ENCODE results near the gene TRMT10A. TPM values are rescaled to one million over a fixed set of nuclear protein-coding genes. Genes with fewer than 3 reads are reported as not detected.

The TRMT10A gene
- total RNA-seq (6.5 and 8.4 TPM in 2 replicates), polyA plus RNA-seq (1.3 and 1.7 TPM in 2 replicates), polyA minus RNA-seq (1.1 and 1.4 TPM in 2 replicates), Bru-seq, nascent RNA (percentile 54 among the genes with signal in this experiment), BruChase-seq, experiment 1, labeled RNA remaining after a 6-hour chase (percentile 69 among the genes with signal in this experiment), BruChase-seq, experiment 2, labeled RNA remaining after a 2-hour chase (percentile 56 among the genes with signal in this experiment)
- 2.5 and 2.9 TPM in 2 replicates for polyA plus RNA-seq (2011; cell fraction: cytosol; rRNA removed)
- 3.7 and 4.2 TPM in 2 replicates for polyA plus RNA-seq (2011; cell fraction: nucleus; rRNA removed)
- 4.0 and 4.6 TPM in 2 replicates for polyA plus RNA-seq (2012)
- polyA minus RNA-seq (2011; cell fraction: cytosol; rRNA and poly(A)+ RNA removed): 1.6 TPM
- polyA minus RNA-seq (2011; cell fraction: nucleus; rRNA and poly(A)+ RNA removed): 1.9 and 5.8 TPM in 2 replicates
- long read RNA-seq, transcript TRMT10A-203 (8 exons, 3,516 nt): minor isoform, 5 of 25 reads
- long read RNA-seq, transcript TRMT10A-202 (8 exons, 1,638 nt): major isoform, 18 of 25 reads
- long read RNA-seq, partial matches to known transcripts: 1 of 25 reads
- long read RNA-seq, other reads (novel, unspliced or antisense): 1 of 25 reads

DNA sequence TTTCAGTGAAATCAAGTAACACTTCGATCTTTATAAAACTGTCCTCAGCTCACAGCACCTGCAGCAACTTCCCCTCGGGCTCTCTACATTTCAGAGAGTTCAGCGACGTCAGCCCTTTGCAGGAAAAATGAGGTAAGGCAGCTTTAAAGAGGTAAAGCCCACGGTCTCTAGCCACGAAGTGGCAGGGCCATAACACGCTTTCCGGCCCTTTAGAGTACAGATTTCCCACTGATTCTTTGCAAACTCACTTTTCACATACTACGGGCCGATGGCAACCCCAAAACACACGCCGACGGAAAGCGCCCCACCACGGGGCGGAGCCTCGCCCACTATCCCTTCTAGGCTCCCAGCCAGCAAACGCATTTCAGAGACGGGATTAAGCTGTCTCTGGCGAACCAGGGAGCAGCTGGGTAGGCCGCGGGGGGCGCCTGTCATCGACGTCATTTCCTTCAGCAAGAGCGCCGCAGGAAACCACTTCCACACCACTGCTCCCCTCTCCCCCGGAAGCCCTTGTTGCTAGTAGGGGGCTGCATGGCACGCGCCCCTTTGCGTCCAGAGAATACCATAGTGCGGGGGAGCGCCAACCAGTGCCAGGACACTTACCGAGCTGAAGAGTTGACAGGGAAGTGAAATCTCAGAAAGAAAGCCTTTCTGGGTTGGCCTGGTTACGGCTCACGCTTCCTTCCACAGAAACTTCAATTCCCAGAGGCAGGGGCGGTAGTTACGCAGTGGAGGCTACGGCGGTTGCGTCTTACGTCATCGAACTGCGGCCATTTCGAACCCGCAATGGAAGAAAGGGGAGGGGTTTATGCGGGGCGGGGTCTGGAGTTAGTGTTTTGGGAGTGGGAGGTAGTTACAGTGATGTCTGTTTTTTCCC lies at the start of gene TRMT10A:
TSS of gene TRMT10A (minus strand) at position 730 of the 877 bp plus-strand sequence. CDS start 4,701 bp downstream, outside the sequence.
- Histone ChIP-seq H3K4me2 (ENCODE audit: insufficient read depth, low read length) (peak within 1 kb of the TSS; percentile 75), H4K20me1 (replicated peaks; ENCODE audit: control insufficient read depth, extremely low read depth, insufficient read depth, low read length) (no peaks in the 10 kb centered on the region), H3K36me3 (ENCODE audit: control insufficient read depth in 2 of 2, extremely low read depth in 1 of 2, insufficient read depth in 2 of 2, low read length in 2 of 2) (no peaks in the 10 kb centered on the region), H3K4me3 (replicated peaks in 1 of 3; ENCODE audit: insufficient read depth in 1 of 3, low read depth in 1 of 3, low read length in 3 of 3) (peak within 1 kb of the TSS; percentile 38 to 85 (median 73)), H3K9me3 (replicated peaks; ENCODE audit: control insufficient read depth, insufficient read depth, low read length) (no peaks in the 10 kb centered on the region), H3K27me3 (ENCODE audit: control insufficient read depth in 2 of 2, insufficient read depth in 2 of 2, low read length in 2 of 2) (peaks cover 3 to 11% of the 10 kb centered on the region in 2 experiments), H3K27ac (ENCODE audit: insufficient read depth, low read depth, low read length) (peak within 1 kb of the TSS; percentile 90), H3K9me1 (replicated peaks; ENCODE audit: control insufficient read depth, extremely low read depth, insufficient read depth, low read length) (no peaks in the 10 kb centered on the region), H3K79me2 (ENCODE audit: control insufficient read depth, insufficient read depth, low read length) (no peaks in the 10 kb centered on the region), H3K9ac (replicated peaks; ENCODE audit: extremely low read depth, insufficient read depth, low read length) (peak within 1 kb of the TSS; percentile 93), H2AFZ (ENCODE audit: low read depth, low read length) (peak within 1 kb of the TSS; percentile 82), H3K4me1 (ENCODE audit: control insufficient read depth, extremely low read depth, insufficient read depth, low read length) (peaks cover 6% of the 10 kb centered on the region)
- intact Hi-C loops (cut with micrococcal nuclease): loop anchor here (1.0 to 5.0 kb wide), 9 partner anchors 321 to 1784 kb away; partner anchors contain the start of genes ADH5, EIF4E, H2AZ1 and LAMTOR3
- CTCF ChIA-PET: interaction anchor here (0.6 to 2.5 kb wide), 8 partner anchors 9 to 530 kb away, joined by 3 to 18 read pairs (median 6); partner anchors contain the start of gene DNAJB14
- dilution Hi-C loops (cut with MboI; ENCODE audit: extremely low pct_ligation_motif_present, low sequenced_read_pairs): no loop called here
- FAIRE-seq (peak; percentile 96), DNase-seq (ENCODE audit: low read depth, low spot score) (peak; percentile 98)
- POLR2A ChIA-PET: interaction anchor here (1.0 to 1.6 kb wide), 2 partner anchors 385 to 387 kb away, joined by 4 to 7 read pairs; no protein-coding TSS in a partner anchor
- no peak for TF ChIP-seq FOS (IDR thresholded peaks at IDR 0.05; ENCODE audit: borderline replicate concordance, insufficient read depth, low read length)
- TF ChIP-seq MAX (IDR thresholded peaks at IDR 0.05; ENCODE audit: insufficient read depth, insufficient read length): peak; percentile 4
- no peak for TF ChIP-seq MYC (IDR thresholded peaks at IDR 0.05; ENCODE audit: low read depth, low read length)
- TF ChIP-seq POLR2A (IDR thresholded peaks at IDR 0.05; ENCODE audit: low read depth, low read length): no peak
- peak; percentile 31 for TF ChIP-seq JUN (IDR thresholded peaks at IDR 0.05; ENCODE audit: borderline replicate concordance, insufficient read depth, insufficient read length, low read depth)
- TF ChIP-seq EZH2 (IDR thresholded peaks at IDR 0.05; ENCODE audit: borderline replicate concordance, low read depth, low read length, severe bottlenecking): no peak
- TF ChIP-seq CTCF (IDR thresholded peaks at IDR 0.05; ENCODE audit: extremely low read depth in 1 of 2, insufficient read depth in 1 of 2, low read depth in 1 of 2, low read length in 2 of 2): no peak
- peak; percentile 30 for TF ChIP-seq POLR2AphosphoS5 (IDR thresholded peaks at IDR 0.05; ENCODE audit: insufficient read depth, low read depth, low read length)
- no peak for TF ChIP-seq GATA2 (IDR thresholded peaks at IDR 0.05; ENCODE audit: insufficient read depth, insufficient read length, low read depth, low read length)
- TSS peak; percentile 92 for BruUV-seq (replicated peaks)
